H9 (cell line): ENCODE data around the gene RIOK3. TPM values are rescaled to one million over a fixed set of nuclear protein-coding genes. Genes with fewer than 3 reads are reported as not detected.

Experiments
- DNase-seq: peaks from one replicate; pipeline ENCODE4 v3.0.0-alpha.2; 2017
- H2AFZ ChIP-seq: one replicate; pipeline ENCODE4 v1.6.1; 2013; ENCODE audit warnings: mild to moderate bottlenecking, low read length, control low read depth, moderate library complexity
- H2AK5ac ChIP-seq: 2 replicates; pipeline ENCODE4 v1.6.1; 2013; ENCODE audit warnings: low read length, control low read depth, mixed read lengths; ENCODE audit not compliant: insufficient read length
- H2BK120ac ChIP-seq: one replicate; pipeline ENCODE4 v1.6.1; 2013; ENCODE audit warnings: low read depth, mild to moderate bottlenecking, low read length, control low read depth, inconsistent platforms; ENCODE audit not compliant: poor library complexity, severe bottlenecking
- H2BK12ac ChIP-seq: 2 replicates; pipeline ENCODE4 v1.6.1; 2013; ENCODE audit warnings: low read length, control low read depth, mixed read lengths, low read depth; ENCODE audit not compliant: insufficient read length
- H2BK15ac ChIP-seq: 2 replicates; pipeline ENCODE4 v1.6.1; 2013; ENCODE audit warnings: low read depth, low read length, control low read depth
- H2BK20ac ChIP-seq: one replicate; pipeline ENCODE4 v1.6.1; 2013; ENCODE audit warnings: low read depth, mild to moderate bottlenecking, low read length, control low read depth, inconsistent platforms; ENCODE audit not compliant: poor library complexity, severe bottlenecking
- H2BK5ac ChIP-seq: 2 replicates; pipeline ENCODE4 v1.6.1; 2013; ENCODE audit warnings: low read length, control low read depth, mixed read lengths; ENCODE audit not compliant: insufficient read length
- H3K14ac ChIP-seq: 2 replicates; pipeline ENCODE4 v1.6.1; 2013; ENCODE audit warnings: low read length, control low read depth; ENCODE audit not compliant: insufficient read depth
- H3K18ac ChIP-seq: 2 replicates; pipeline ENCODE4 v1.6.1; 2013; ENCODE audit warnings: low read depth, mild to moderate bottlenecking, mixed read lengths, low read length, control low read depth; ENCODE audit not compliant: insufficient read length
- H3K23ac ChIP-seq: 2 replicates; pipeline ENCODE4 v1.6.1; 2013; ENCODE audit warnings: low read length, control low read depth, mixed read lengths, low read depth; ENCODE audit not compliant: insufficient read length
- H3K23me2 ChIP-seq: 2 replicates; pipeline ENCODE4 v1.6.1; 2013; ENCODE audit warnings: low read depth, mild to moderate bottlenecking, mixed read lengths, low read length, control low read depth; ENCODE audit not compliant: insufficient read length, poor library complexity, severe bottlenecking
- H3K27ac ChIP-seq: 2 replicates; pipeline ENCODE4 v1.5.1; 2013; ENCODE audit warnings: low read length, control low read depth, mixed read lengths, low read depth; ENCODE audit not compliant: insufficient read length
- H3K27me3 ChIP-seq: 2 replicates; pipeline ENCODE4 v1.6.1; 2013; ENCODE audit warnings: low read length, control low read depth, inconsistent platforms; ENCODE audit not compliant: insufficient read depth
- H3K4ac ChIP-seq: 2 replicates; pipeline ENCODE4 v1.6.1; 2013; ENCODE audit warnings: low read depth, mild to moderate bottlenecking, control low read depth, inconsistent platforms, low read length, moderate library complexity
- H3K4me1 ChIP-seq: 2 replicates; pipeline ENCODE4 v1.6.1; 2013; ENCODE audit warnings: low read length, control low read depth, inconsistent platforms; ENCODE audit not compliant: insufficient read depth
- H3K4me2 ChIP-seq: 2 replicates; pipeline ENCODE4 v1.6.1; 2013; ENCODE audit warnings: low read length, control low read depth, mixed read lengths; ENCODE audit not compliant: insufficient read length, insufficient read depth
- H3K56ac ChIP-seq: 2 replicates; pipeline ENCODE4 v1.6.1; 2013; ENCODE audit warnings: low read depth, mild to moderate bottlenecking, mixed read lengths, low read length, control low read depth; ENCODE audit not compliant: insufficient read length
- H3K79me1 ChIP-seq: 2 replicates; pipeline ENCODE4 v1.6.1; 2013; ENCODE audit warnings: low read depth, mild to moderate bottlenecking, moderate library complexity, low read length, control low read depth, inconsistent platforms; ENCODE audit not compliant: insufficient read depth, poor library complexity, severe bottlenecking
- H3K79me2 ChIP-seq: 2 replicates; pipeline ENCODE4 v1.6.1; 2013; ENCODE audit warnings: low read length, control low read depth, inconsistent platforms; ENCODE audit not compliant: insufficient read depth
- H3K9ac ChIP-seq: 2 replicates; pipeline ENCODE4 v1.6.1; 2013; ENCODE audit warnings: low read length, control low read depth, mixed read lengths; ENCODE audit not compliant: insufficient read length; ENCODE audit errors: extremely low read depth
- H3K9me3 ChIP-seq: one replicate; pipeline ENCODE4 v1.6.1; 2013; ENCODE audit warnings: low read depth, low read length, inconsistent platforms; ENCODE audit not compliant: control insufficient read depth
- H3T11ph ChIP-seq: one replicate; pipeline ENCODE4 v1.6.1; 2013; ENCODE audit warnings: mild to moderate bottlenecking, low read length, control low read depth, inconsistent platforms
- H4K20me1 ChIP-seq: one replicate; pipeline ENCODE4 v1.6.1; 2013; ENCODE audit not compliant: control insufficient read depth, insufficient read length, insufficient read depth
- H4K5ac ChIP-seq: 2 replicates; pipeline ENCODE4 v1.6.1; 2013; ENCODE audit warnings: low read depth, mild to moderate bottlenecking, mixed read lengths, low read length, control low read depth; ENCODE audit not compliant: insufficient read length
- H4K8ac ChIP-seq: replicated peaks from 2 replicates; pipeline ENCODE4 v1.6.1; 2013; ENCODE audit warnings: low read length, control low read depth, mixed read lengths, low read depth; ENCODE audit not compliant: insufficient read length
- H4K91ac ChIP-seq: 2 replicates; pipeline ENCODE4 v1.6.1; 2013; ENCODE audit warnings: low read depth, mild to moderate bottlenecking, moderate library complexity, mixed read lengths, low read length, control low read depth; ENCODE audit not compliant: insufficient read length
- H3K27ac Mint-ChIP-seq, 3 experiments: 2 replicates in 2 of 3; 3 replicates in 1 of 3; pipeline ENCODE4 v1.8.0; 2020 to 2021; ENCODE audit warnings: mixed read lengths in 3 of 3, mild to moderate bottlenecking in 1 of 3, moderate library complexity in 1 of 3
- H3K27me3 Mint-ChIP-seq: 2 replicates; pipeline ENCODE4 v1.8.0; 2021; ENCODE audit warnings: low read depth, mild to moderate bottlenecking, moderate library complexity, mixed read lengths
- H3K36me3 Mint-ChIP-seq, 3 experiments: 2 replicates in 2 of 3; 3 replicates in 1 of 3; pipeline ENCODE4 v1.8.0; 2020 to 2021; ENCODE audit warnings: low read depth in 3 of 3, mixed read lengths in 3 of 3; ENCODE audit not compliant: insufficient read depth in 1 of 3
- H3K4me1 Mint-ChIP-seq, 2 experiments: 2 replicates each; pipeline ENCODE4 v1.8.0; 2020; ENCODE audit warnings: mixed read lengths in 2 of 2
- H3K4me3 Mint-ChIP-seq, 2 experiments: 2 replicates in 1 of 2; 3 replicates in 1 of 2; pipeline ENCODE4 v1.8.0; 2020 to 2021; ENCODE audit warnings: mild to moderate bottlenecking in 2 of 2, mixed read lengths in 2 of 2, moderate library complexity in 1 of 2
- H3K9me3 Mint-ChIP-seq, 2 experiments: 2 replicates in 1 of 2; 3 replicates in 1 of 2; pipeline ENCODE4 v1.8.0; 2020; ENCODE audit warnings: mild to moderate bottlenecking in 2 of 2, mixed read lengths in 2 of 2, moderate library complexity in 1 of 2
- CTCF ChIP-seq: fragments of 200-600 bp; sonication (generic); conservative IDR thresholded peaks from 3 replicates; pipeline ENCODE4 v1.8.0; 2021; ENCODE audit warnings: antibody characterized with exemption, mild to moderate bottlenecking
- WGBS: extraction: QIAGEN DNeasy Blood & Tissue Kit; methylation state at CpG from one replicate; pipeline ENCODE4 v1.1.7; 2013; ENCODE audit warnings: missing lambda C conversion rate, low lambda C conversion rate, mixed read lengths; ENCODE audit not compliant: insufficient read length; ENCODE audit errors: extremely low coverage; 5-methylcytosine and 5-hydroxymethylcytosine counted together
- total RNA-seq: library from RNA; stranded (reverse); gene quantifications from 2 replicates; pipeline ENCODE4 v1.2.1, GENCODE V29; 2021

RIOK3 gene
- total RNA-seq, 1 experiment from 2014 or later, result 34.6 TPM

GRCh38 chr18:23526501-23527063, 73.5 kb downstream of the RIOK3 start:
- no peak overlapping the region for H2BK120ac ChIP-seq
- no peak overlapping the region for H4K8ac ChIP-seq
- WGBS, result no CpG with 5 or more reads among the region's 5 CpGs
- no peak overlapping the region for H3K4ac ChIP-seq
- no peak overlapping the region for H2BK20ac ChIP-seq
- H3K56ac ChIP-seq, result no peak overlapping the region
- no peak overlapping the region for H4K91ac ChIP-seq
- H3K9me3 Mint-ChIP-seq, result no peaks in the 10 kb centered on the region
- H4K20me1 ChIP-seq, result no peaks in the 10 kb centered on the region
- no peak overlapping the region for H3K23ac ChIP-seq
- no peaks in the 10 kb centered on the region for H3K79me1 ChIP-seq
- H3K23me2 ChIP-seq, result no peaks in the 10 kb centered on the region
- no peak for TF ChIP-seq CTCF
- H3K27ac Mint-ChIP-seq, result peak overlapping the region; percentile 46 to 80 (median 52); a peak in 4 of 7 replicates
- H3K9ac ChIP-seq, result no peak overlapping the region
- no peaks in the 10 kb centered on the region for H3K27me3 ChIP-seq
- H3K4me1 Mint-ChIP-seq, result no peaks in the 10 kb centered on the region
- no peaks in the 10 kb centered on the region for H3K79me2 ChIP-seq
- no peak overlapping the region for H2BK5ac ChIP-seq
- no peak overlapping the region for H3K18ac ChIP-seq
- no peak overlapping the region for H2BK15ac ChIP-seq
- peaks cover 19 to 86% (median 66%) of the 10 kb centered on the region in 3 experiments; a peak in 6 of 7 replicates for H3K36me3 Mint-ChIP-seq
- H3K4me3 Mint-ChIP-seq, result no peak overlapping the region
- H2AK5ac ChIP-seq, result no peak overlapping the region
- no peak overlapping the region for H3K14ac ChIP-seq
- H3K9me3 ChIP-seq, result no peaks in the 10 kb centered on the region
- H3K27me3 Mint-ChIP-seq, result no peaks in the 10 kb centered on the region
- no peak overlapping the region for H3T11ph ChIP-seq
- DNase-seq, result no peak
- no peak overlapping the region for H3K4me2 ChIP-seq
- no peak overlapping the region for H2AFZ ChIP-seq
- H2BK12ac ChIP-seq, result no peak overlapping the region
- H4K5ac ChIP-seq, result no peak overlapping the region
- no peak overlapping the region for H3K27ac ChIP-seq
- H3K4me1 ChIP-seq, result no peaks in the 10 kb centered on the region
